GM18511 (cell line): ENCODE data around the gene KLRC4.
A peak's percentile ranks its signal among the peaks of the same experiment; 100 is the strongest.
"Not testable (repeated sequence)": the region's sequence is repeated elsewhere in the genome, so short reads cannot be mapped to it uniquely, and the experiment has no call there.

Experiments used
- ATAC-seq: cut with Tn5 transposase; IDR thresholded peaks from one replicate; pipeline ENCODE4 v1.9.1; 2021; ENCODE audit warnings: mild to moderate bottlenecking, moderate library complexity; ENCODE audit not compliant: unreplicated experiment

The KLRC4 gene

DNA sequence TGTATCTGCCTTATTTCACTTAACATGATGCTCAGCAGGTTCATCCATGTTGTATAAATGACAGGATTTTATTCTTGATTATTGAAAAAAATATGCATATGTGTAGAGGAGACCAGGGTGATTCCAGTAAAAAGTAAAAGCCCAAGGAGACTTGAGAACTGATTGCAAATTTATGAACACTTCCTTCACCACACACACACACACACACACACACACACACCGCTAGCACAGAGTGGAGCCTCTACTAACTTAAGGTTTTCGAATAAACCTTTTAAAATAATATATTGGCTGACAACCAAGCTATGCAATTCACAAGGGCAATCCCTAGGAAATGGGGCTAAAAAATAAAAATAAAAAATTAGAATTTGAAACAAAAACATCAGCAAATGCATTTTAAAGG is 11.4 kb downstream of the KLRC4 start:
- no peak for ATAC-seq

DNA sequence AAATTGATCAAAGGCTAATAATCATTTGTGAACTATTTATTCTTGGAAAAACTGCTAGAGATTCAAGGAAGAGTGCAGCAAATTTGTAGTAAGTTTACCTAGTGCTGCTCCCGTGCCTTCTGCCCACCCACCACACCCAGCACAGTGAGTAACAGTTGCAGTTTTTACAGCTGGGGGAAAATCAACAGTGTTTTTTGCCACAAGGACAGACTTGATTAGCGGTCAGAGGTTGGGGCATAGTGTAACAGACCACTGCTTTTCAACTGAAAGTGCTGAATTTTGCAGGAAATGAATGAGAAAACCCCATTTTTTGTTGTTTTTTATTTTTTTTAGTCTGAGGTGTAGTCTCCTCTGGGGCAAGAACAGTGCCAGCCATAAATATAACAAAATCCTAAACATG is 12.3 kb downstream of the KLRC4 start:
- ATAC-seq, result no peak

GRCh38 chr12:10396176-10396575 is 13.4 kb downstream of the KLRC4 start:
- ATAC-seq, result not testable (repeated sequence)

GRCh38 chr12:10395390-10395998 is 14.1 kb downstream of the KLRC4 start:
- peak; percentile 84 for ATAC-seq

DNA sequence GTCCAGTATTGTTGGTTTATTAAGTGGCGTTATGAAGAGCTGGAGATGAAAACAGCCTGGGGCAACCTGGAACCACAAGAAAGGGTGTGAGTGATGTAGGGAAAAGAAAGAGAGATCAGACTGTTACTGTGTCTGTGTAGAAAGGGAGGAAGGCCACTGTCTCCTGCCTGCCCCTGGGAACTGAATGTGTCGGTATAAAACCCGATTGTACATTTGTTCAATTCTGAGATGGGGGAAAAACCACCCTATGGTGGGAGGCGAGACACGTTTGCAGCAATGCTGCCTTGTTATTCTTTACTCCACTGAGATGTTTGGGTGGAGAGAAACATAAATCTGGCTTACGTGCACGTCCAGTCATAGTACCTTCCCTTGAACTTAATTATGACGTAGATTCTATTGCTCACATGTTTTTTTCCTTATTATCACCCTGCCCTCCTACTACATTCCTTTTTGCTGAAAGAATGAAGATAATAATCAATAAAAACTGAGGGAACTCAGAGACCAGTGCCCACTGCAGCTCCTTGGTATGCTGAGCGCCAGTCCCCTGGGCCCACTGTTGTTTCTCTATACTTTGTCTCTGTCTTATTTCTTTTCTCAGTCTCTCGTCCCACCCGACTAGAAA is 14.9 kb downstream of the KLRC4 start:
- not testable (repeated sequence) for ATAC-seq

DNA sequence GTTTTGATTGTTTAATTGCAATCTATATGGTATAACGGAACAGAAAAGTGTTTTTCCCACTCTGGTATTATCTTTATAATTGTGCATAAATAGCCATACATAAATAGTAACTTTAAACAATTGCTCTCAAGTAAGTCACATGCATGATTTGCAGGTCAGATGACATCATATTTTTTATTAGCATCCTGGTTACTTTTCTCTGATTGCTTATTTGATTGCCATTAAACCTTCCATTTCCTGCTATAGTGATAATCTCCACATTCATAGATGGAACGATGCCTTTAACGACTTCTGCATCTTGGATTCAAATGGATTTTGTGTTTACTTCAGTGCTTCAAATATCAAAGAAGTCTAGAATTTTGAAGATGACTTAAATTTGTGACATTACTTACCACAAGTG is 16.3 kb downstream of the KLRC4 start:
- ATAC-seq, result no peak

- peak; percentile 79 for ATAC-seq
These were observed 17.1 kb downstream of the KLRC4 start for GRCh38 chr12:10392394-10392930.

DNA sequence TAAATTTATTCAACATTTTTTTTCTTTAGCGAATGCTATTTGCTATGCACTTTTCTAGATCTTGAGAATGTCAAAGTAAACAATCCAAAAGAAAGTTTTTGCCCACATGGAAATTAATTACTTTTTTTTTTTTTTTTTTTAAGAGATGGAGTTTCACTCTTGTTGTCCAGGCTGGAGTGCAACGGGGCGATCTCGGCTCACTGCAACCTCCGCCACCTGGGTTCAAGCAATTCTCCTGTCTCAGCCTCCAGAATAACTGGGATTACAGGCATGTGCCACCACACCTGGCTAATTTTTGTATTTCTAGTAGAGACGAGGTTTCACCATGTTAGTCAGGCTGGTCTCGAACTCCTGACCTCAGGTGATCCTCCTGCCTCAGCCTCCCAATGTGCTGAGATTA is 18.6 kb downstream of the KLRC4 start:
- not testable (repeated sequence) for ATAC-seq

DNA sequence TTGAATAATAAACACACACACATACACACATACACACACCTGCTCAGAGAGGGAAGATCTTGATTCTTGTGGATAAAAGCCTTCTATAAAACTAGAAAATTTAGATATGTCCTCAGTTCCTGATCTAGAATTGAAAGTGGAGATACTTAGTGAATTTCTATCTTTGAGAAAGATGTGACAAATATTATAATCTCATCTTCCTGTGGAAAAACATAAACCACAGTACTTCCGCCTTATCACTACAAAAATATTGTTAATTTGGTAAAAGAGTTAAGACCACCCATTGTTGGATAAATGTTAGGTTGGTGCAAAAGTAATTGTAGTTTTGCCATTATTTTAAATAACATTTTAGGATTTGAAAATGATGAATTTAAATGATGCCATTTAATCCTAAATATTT is 19.7 kb downstream of the KLRC4 start, which contains the start of gene KLRK1:
TSS of gene KLRK1 (minus strand) at position 138 of the 400 bp plus-strand sequence. CDS start 1,231 bp downstream, outside the sequence.
- ATAC-seq, result no peak

- no peak for ATAC-seq
These were observed 20.7 kb downstream of the KLRC4 start for GRCh38 chr12:10388624-10389413.

GRCh38 chr12:10387498-10387897 is 22.1 kb downstream of the KLRC4 start:
- ATAC-seq, result not testable (repeated sequence)

- no peak for ATAC-seq
These were observed 22.7 kb downstream of the KLRC4 start for GRCh38 chr12:10386857-10387256.

DNA sequence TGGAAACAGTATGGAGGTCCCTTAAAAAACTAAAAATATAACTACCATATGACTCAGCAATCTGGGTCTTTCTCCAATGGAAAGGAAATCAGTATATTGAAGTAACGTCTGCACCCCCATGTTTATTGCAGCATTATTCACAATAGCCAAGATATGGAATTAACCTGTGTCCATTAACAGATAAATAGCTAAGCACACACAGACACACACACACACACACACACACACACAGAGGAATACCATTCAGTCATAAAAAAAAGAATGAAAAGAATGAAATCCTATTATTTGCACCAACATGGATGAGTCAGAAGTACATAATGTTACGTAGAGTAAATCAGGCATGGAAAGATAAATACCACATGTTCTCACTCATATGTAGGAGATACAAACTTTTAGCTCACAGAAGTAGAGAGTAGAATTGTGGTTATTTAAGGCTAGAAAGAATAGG is 24.4 kb downstream of the KLRC4 start:
- ATAC-seq, result no peak

GRCh38 chr12:10384191-10384590 is 25.4 kb downstream of the KLRC4 start:
- no peak for ATAC-seq

DNA sequence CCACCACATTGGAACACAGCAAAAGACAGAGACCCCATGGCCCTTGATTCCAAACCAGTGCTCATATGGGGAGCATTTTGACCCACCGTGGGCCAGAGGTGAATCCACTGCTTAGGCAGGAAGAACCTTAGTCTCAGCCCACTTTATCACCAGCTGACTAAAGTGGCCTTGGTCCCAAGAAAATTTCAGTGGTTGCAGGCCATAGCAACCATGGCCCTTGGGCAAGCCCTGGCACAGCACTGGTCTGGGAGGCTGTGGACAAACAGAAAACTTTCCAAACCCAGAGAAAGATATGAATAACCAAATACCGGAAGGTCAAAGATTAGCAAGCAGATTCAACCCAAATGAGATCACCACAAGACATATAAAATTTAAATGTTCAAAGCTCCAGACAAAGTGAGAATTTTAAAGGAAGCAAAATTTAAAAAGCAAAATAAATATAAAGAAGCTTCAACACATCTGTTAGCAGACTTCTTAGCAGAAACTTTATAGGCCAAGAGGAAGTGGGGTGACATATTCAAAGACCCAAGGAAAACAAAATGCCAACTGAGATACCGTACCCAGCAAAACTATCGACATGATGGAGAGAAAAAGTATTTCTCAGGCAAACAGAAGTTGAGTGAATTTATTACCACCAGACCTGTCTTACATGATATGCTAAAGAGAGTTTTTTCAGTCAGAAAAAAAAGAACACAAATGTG is 27.5 kb downstream of the KLRC4 start:
- no peak for ATAC-seq

GRCh38 chr12:10378737-10379136 is 30.8 kb downstream of the KLRC4 start:
- not testable (repeated sequence) for ATAC-seq

GRCh38 chr12:10374624-10375018 is 34.9 kb downstream of the KLRC4 start:
- no peak for ATAC-seq

GRCh38 chr12:10372559-10372958 is 37.0 kb downstream of the KLRC4 start:
- no peak for ATAC-seq

DNA sequence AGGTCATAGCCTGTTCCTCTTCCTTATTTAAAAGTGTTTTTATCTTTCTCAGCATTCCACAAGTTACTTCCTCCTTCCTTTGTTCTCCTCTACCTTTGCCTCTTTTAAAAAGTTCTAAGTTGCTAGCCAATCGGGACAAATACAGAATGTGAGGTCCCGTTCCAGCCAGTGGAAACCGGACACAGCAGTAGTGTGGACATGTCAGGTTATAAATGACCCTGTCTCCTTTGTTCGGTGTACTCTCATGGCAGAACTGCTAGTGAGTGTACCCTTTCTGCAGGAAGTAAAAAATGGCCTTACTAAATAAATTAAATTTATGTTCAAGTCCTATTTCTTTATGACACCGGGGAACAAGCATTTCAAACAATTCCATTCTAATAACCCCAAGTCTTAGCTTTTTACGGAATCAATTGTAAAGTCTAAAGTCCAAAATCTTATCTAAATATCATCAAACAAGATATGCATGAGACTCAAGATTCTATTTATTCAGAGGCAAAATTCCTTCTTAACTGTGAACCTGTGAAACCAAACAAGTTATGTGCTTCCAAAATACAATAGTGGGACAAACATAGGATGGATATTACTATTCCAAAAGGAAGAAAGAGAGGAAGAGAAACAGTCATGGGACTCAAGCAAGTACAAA is 37.5 kb downstream of the KLRC4 start:
- not testable (repeated sequence) for ATAC-seq
